GM06990 (cell line): Measurements from ENCODE around the gene ADCY1.

Source experiments
- DNase-seq: peaks from one replicate; pipeline ENCODE4 v3.0.0-alpha.2; 2011; ENCODE audit not compliant: insufficient read length; ENCODE audit errors: extremely low read depth
- H3K27me3 ChIP-seq: replicated peaks from 2 replicates; pipeline ENCODE4 v1.6.0; 2011; ENCODE audit warnings: low read length; ENCODE audit not compliant: control insufficient read depth, insufficient read depth
- H3K36me3 ChIP-seq: 2 replicates; pipeline ENCODE4 v1.5.1; 2011; ENCODE audit warnings: low read length; ENCODE audit not compliant: control insufficient read depth, insufficient read depth
- H3K4me3 ChIP-seq: replicated peaks from 2 replicates; pipeline ENCODE4 v1.5.1; 2011; ENCODE audit warnings: low read depth, mild to moderate bottlenecking, control low read depth, low read length
- TF ChIP-seq, protein P1 (sequence below): IDR thresholded peaks from 2 replicates; pipeline ENCODE4 v1.5.1; 2011; ENCODE audit warnings: low read length, control low read depth, mild to moderate bottlenecking, inconsistent platforms; ENCODE audit not compliant: insufficient read depth, poor library complexity, severe bottlenecking

ADCY1 gene

DNA sequence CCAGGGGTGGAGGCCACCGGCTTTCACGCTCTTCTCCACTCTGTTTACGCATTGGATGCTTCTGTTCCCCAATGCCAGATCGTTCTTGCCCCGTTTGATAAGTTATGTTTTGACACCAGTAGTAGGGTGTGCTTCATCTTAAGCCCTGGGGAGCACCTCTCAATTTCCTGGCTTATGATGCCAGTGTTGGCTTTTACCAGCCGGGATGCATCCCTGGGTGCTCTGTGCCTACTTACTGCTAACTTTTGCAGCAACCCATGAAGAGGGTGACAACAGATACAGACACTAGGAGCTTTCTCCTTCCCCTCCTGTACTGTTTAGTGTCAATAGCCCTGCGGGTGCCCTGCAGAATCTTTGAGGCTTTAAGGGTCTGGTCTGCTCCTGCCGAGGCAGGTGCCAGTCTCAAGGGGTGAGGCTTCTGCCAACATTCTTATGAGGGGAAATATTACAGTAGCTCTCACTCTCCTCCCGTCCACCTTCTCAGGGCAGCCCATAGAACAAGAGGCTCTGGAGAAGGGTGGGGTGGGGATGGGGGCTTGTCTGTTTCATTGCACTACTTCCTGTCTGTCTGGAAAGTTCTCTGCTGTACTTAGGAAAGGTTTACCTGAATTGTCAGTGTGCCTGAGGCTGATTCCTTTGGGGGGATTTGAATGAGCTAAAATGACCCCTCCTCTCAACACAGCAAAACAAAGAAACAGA is 23.3 kb downstream of the ADCY1 start:
- TF ChIP-seq, protein P1, sequence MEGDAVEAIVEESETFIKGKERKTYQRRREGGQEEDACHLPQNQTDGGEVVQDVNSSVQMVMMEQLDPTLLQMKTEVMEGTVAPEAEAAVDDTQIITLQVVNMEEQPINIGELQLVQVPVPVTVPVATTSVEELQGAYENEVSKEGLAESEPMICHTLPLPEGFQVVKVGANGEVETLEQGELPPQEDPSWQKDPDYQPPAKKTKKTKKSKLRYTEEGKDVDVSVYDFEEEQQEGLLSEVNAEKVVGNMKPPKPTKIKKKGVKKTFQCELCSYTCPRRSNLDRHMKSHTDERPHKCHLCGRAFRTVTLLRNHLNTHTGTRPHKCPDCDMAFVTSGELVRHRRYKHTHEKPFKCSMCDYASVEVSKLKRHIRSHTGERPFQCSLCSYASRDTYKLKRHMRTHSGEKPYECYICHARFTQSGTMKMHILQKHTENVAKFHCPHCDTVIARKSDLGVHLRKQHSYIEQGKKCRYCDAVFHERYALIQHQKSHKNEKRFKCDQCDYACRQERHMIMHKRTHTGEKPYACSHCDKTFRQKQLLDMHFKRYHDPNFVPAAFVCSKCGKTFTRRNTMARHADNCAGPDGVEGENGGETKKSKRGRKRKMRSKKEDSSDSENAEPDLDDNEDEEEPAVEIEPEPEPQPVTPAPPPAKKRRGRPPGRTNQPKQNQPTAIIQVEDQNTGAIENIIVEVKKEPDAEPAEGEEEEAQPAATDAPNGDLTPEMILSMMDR, result no peak
- Histone ChIP-seq H3K36me3 (peaks cover 1% of the 10 kb centered on the region), H3K4me3 (no peak overlapping the region), H3K27me3 (no peaks in the 10 kb centered on the region)
- DNase-seq, result no peak

DNA sequence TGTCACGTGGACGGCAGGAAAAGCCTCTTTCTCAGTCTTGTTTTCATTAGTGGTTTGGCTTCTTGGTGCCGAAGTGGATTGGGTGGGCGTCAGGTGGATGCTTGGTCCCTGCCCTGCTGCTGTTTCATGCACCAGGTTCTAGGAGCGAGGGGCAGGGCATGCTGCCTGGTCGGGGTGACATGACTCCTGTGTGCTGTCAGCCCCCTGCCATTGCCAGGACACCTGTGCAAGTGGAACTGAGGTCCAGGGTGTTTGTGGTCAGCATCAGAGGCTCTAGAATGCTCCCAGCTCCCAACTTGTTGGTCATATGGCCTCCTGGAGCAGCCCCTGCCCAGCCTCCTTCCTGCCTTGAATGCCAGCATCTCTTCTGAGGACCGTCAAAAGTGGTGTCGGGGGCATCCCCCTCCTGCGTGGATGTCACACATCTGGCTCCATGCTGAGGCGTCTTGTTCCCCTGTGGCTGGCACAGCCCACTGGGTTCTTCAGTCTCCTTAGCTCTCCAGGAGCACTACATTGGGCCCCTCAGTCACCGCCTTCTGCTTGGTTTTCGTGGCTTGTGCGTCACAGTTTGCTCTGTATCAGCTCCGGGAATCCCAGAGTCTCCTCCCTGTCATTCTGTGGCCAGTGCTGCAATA is 24.8 kb downstream of the ADCY1 start:
- Histone ChIP-seq H3K27me3 (no peaks in the 10 kb centered on the region), H3K36me3 (peaks cover 1% of the 10 kb centered on the region), H3K4me3 (no peak overlapping the region)
- DNase-seq, result no peak
- TF ChIP-seq, protein P1, result no peak

DNA sequence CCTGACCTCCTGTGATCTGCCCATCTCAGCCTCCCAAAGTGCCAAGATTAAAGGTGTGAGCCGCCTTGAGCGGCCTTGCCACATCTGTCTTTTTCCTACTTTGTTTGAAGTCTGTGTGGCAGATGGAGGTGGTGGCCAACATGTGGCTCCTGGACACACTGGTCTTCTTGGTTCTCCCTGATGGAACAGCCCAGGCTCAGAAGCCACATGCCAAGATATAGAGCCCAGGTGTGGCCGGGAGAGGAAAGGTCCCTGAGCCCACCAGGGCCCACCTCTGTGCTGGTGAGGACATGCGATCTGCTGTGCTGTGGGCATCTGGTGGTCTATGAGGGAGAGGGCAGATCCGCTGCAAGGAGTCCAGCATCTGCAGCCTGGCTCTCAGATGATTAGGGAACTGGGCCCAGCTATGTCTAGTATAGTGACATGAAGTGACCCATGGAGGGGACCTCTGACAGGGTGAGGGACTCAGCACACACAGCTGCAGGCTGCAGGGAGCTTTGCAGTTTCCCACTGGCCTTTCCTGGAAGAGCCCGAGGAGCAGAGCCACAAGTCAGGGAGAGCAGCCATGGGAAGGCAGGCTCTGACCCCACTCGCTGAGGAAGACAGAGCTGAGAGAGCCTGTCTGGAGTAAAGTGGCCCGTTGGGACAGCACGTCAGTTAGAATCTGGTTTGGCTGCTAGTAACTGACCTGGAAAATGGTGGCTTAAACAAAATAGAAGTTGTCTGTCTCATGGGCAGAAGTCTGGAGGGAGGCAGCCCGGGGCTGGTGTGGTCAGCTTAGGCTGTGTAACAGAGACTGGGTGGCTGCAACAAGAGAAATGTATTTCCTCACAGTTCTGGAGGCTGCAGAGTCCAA is 25.9 kb downstream of the ADCY1 start:
- Histone ChIP-seq H3K4me3 (no peak overlapping the region), H3K27me3 (no peaks in the 10 kb centered on the region), H3K36me3 (peaks cover 1% of the 10 kb centered on the region)
- TF ChIP-seq, protein P1, result no peak
- no peak for DNase-seq

DNA sequence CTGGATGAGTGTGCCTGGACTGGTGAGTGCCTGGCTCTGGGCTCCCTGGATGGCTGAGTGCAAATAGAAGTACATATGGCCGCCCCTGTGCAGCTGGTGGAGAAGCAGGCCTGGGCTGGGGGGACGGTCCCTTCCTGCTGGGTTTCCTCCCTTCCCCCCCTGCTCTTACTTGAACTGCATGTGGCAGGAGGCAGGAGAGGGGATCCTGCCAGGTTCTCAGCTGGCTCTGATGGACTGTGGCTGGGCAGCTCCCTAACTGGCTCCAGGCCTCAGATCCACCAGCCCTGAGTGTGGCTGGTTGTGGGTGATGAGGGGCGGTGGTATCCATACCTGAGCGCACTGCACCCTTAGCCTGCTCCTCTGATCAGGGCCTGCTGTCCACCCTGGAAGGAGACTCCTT is 26.9 kb downstream of the ADCY1 start:
- DNase-seq, result no peak
- Histone ChIP-seq H3K36me3 (peaks cover 1% of the 10 kb centered on the region), H3K27me3 (no peaks in the 10 kb centered on the region), H3K4me3 (no peak overlapping the region)
- TF ChIP-seq, protein P1, result no peak

DNA sequence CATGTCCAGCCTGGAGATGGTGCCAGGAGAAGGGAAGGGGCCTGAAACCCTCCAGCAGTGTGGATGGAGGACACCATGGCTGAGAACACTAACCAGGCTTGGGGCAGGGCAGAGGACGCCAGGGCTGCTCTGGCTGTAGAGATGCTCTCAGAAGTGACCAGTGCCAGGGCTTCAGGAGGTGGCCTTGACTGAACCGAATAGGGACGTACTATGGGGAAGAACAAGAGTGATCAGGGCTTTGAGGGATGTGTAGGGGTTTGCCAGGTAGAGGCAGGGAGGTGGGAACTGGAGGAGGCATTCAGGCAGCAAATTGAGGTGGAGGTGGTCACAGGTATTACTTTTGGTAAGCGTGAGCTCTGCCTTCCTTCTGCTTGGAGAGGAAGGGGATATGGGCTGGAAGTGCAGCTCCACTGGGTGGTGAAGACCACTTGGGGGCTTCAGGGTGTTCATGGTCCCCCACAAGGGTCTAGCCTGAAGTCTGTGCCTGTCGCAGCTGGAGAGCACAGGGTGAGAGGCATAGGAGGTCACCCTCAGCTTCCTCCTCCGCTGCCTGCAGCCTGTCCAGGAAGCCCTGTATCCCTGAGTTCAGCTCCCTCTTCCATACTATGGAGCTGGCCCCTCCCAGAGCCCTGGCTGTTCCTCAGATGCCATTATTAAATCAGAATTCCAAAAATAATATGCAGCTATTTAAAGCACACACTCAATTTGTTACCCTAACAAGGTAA is 27.8 kb downstream of the ADCY1 start:
- no peak for DNase-seq
- no peak overlapping the region for H3K4me3 ChIP-seq
- TF ChIP-seq, protein P1, result no peak

More for the DNA sequence above, 27.8 kb downstream of the ADCY1 start:
- H3K27me3 ChIP-seq, result no peaks in the 10 kb centered on the region
- no peaks in the 10 kb centered on the region; the same call in 1 of the 2 replicates for H3K36me3 ChIP-seq
